ENCODE results near the gene TMEM163. TPM values are rescaled to one million over a fixed set of nuclear protein-coding genes. Genes with fewer than 3 reads are reported as not detected.

The TMEM163 gene
- total RNA-seq, 1 donor: not detected

- Histone ChIP-seq H3K4me2 (ENCODE audit: insufficient read depth, low read length) (no peak overlapping the region), H3K27me3 (ENCODE audit: insufficient read depth, low read length) (no peaks in the 10 kb centered on the region), H4K20me1 (ENCODE audit: insufficient read depth, low read length) (no peaks in the 10 kb centered on the region), H3K36me3 (ENCODE audit: insufficient read depth, low read length) (no peaks in the 10 kb centered on the region), H3K4me3 (ENCODE audit: insufficient read depth, low read length) (no peak overlapping the region), H3K27ac (ENCODE audit: low read depth, low read length) (no peak overlapping the region), H3K79me2 (ENCODE audit: insufficient read depth, low read length) (no peaks in the 10 kb centered on the region), H2AFZ (ENCODE audit: low read length) (no peak overlapping the region), H3K4me1 (ENCODE audit: insufficient read depth, low read length) (peaks cover 9% of the 10 kb centered on the region), H3K9me3 (ENCODE audit: low read depth, low read length) (no peaks in the 10 kb centered on the region)
- no peak for TF ChIP-seq CTCF (IDR thresholded peaks at IDR 0.05; ENCODE audit: extremely low read depth, low read depth, low read length)
- DNase-seq (ENCODE audit: insufficient read length, low spot score, missing footprints): no peak
These were observed 283.3 kb downstream of the TMEM163 start for GRCh38 chr2:134435505-134435904.

- H3K4me1 ChIP-seq (ENCODE audit: insufficient read depth, low read length): peaks cover 9% of the 10 kb centered on the region
- H4K20me1 ChIP-seq (ENCODE audit: insufficient read depth, low read length): no peaks in the 10 kb centered on the region
- no peak overlapping the region for H2AFZ ChIP-seq (ENCODE audit: low read length)
- no peaks in the 10 kb centered on the region for H3K27me3 ChIP-seq (ENCODE audit: insufficient read depth, low read length)
- no peaks in the 10 kb centered on the region for H3K36me3 ChIP-seq (ENCODE audit: insufficient read depth, low read length)
- no peaks in the 10 kb centered on the region for H3K9me3 ChIP-seq (ENCODE audit: low read depth, low read length)
- no peak for DNase-seq (ENCODE audit: insufficient read length, low spot score, missing footprints)
- no peak overlapping the region for H3K27ac ChIP-seq (ENCODE audit: low read depth, low read length)
- no peak overlapping the region for H3K4me3 ChIP-seq (ENCODE audit: insufficient read depth, low read length)
- no peaks in the 10 kb centered on the region for H3K79me2 ChIP-seq (ENCODE audit: insufficient read depth, low read length)
- no peak for TF ChIP-seq CTCF (IDR thresholded peaks at IDR 0.05; ENCODE audit: extremely low read depth, low read depth, low read length)
- H3K4me2 ChIP-seq (ENCODE audit: insufficient read depth, low read length): no peak overlapping the region
These were observed 284.8 kb downstream of the TMEM163 start for GRCh38 chr2:134433979-134434378.

GRCh38 chr2:134433469-134433868 lies 285.3 kb downstream of the TMEM163 start:
- Histone ChIP-seq H3K79me2 (ENCODE audit: insufficient read depth, low read length) (no peaks in the 10 kb centered on the region), H2AFZ (ENCODE audit: low read length) (no peak overlapping the region), H3K9me3 (ENCODE audit: low read depth, low read length) (no peaks in the 10 kb centered on the region), H3K27me3 (ENCODE audit: insufficient read depth, low read length) (no peaks in the 10 kb centered on the region), H3K4me3 (ENCODE audit: insufficient read depth, low read length) (no peak overlapping the region), H4K20me1 (ENCODE audit: insufficient read depth, low read length) (no peaks in the 10 kb centered on the region), H3K36me3 (ENCODE audit: insufficient read depth, low read length) (no peaks in the 10 kb centered on the region), H3K4me2 (ENCODE audit: insufficient read depth, low read length) (no peak overlapping the region), H3K27ac (ENCODE audit: low read depth, low read length) (no peak overlapping the region), H3K4me1 (ENCODE audit: insufficient read depth, low read length) (peaks cover 9% of the 10 kb centered on the region)
- no peak for DNase-seq (ENCODE audit: insufficient read length, low spot score, missing footprints)
- no peak for TF ChIP-seq CTCF (IDR thresholded peaks at IDR 0.05; ENCODE audit: extremely low read depth, low read depth, low read length)

GRCh38 chr2:134432435-134432883 lies 286.3 kb downstream of the TMEM163 start:
- Histone ChIP-seq H3K4me3 (ENCODE audit: insufficient read depth, low read length) (no peak overlapping the region), H3K4me1 (ENCODE audit: insufficient read depth, low read length) (peaks cover 9% of the 10 kb centered on the region), H3K27ac (ENCODE audit: low read depth, low read length) (no peak overlapping the region), H4K20me1 (ENCODE audit: insufficient read depth, low read length) (no peaks in the 10 kb centered on the region), H2AFZ (ENCODE audit: low read length) (no peak overlapping the region), H3K79me2 (ENCODE audit: insufficient read depth, low read length) (no peaks in the 10 kb centered on the region), H3K9me3 (ENCODE audit: low read depth, low read length) (no peaks in the 10 kb centered on the region), H3K27me3 (ENCODE audit: insufficient read depth, low read length) (no peaks in the 10 kb centered on the region), H3K36me3 (ENCODE audit: insufficient read depth, low read length) (no peaks in the 10 kb centered on the region), H3K4me2 (ENCODE audit: insufficient read depth, low read length) (no peak overlapping the region)
- DNase-seq (ENCODE audit: insufficient read length, low spot score, missing footprints): no peak
- no peak for TF ChIP-seq CTCF (IDR thresholded peaks at IDR 0.05; ENCODE audit: extremely low read depth, low read depth, low read length)

All from osteoblast (primary cell).